Stimulated activated CD8-positive, alpha-beta memory T cell treated with anti-CD3 and anti-CD28 coated beads, Interleukin-12 subunit alpha, Interleukin-12 subunit beta, amount 100 ng/mL, for 4 hours (primary cell): ENCODE results near the gene IGFBP6.

Source experiments
- DNase-seq: peaks from one replicate; pipeline ENCODE4 v3.0.0-alpha.2; 2020; ENCODE audit warnings: low read depth

The IGFBP6 gene

GRCh38 chr12:53059434-53060063 is 37.9 kb upstream of the IGFBP6 start:
- DNase-seq, result no peak

GRCh38 chr12:53060064-53060720 is 37.3 kb upstream of the IGFBP6 start:
- no peak for DNase-seq

GRCh38 chr12:53060721-53061276 is 36.7 kb upstream of the IGFBP6 start:
- DNase-seq, result no peak

GRCh38 chr12:53061404-53062010 is 36.0 kb upstream of the IGFBP6 start:
- no peak for DNase-seq

GRCh38 chr12:53062011-53062961 is 35.2 kb upstream of the IGFBP6 start:
- no peak for DNase-seq

- no peak for DNase-seq
Measured at GRCh38 chr12:53062977-53063707, 34.3 kb upstream of the IGFBP6 start.

- DNase-seq, result no peak
Measured at GRCh38 chr12:53063708-53064612, 33.5 kb upstream of the IGFBP6 start.

- no peak for DNase-seq
Measured at GRCh38 chr12:53064613-53065436, 32.6 kb upstream of the IGFBP6 start.

- DNase-seq, result no peak
Measured at GRCh38 chr12:53065470-53065869, 32.0 kb upstream of the IGFBP6 start.

GRCh38 chr12:53065975-53066931 is 31.2 kb upstream of the IGFBP6 start:
- DNase-seq, result peak; percentile 25

GRCh38 chr12:53067074-53067992 is 30.1 kb upstream of the IGFBP6 start:
- DNase-seq, result no peak

- no peak for DNase-seq
Measured at GRCh38 chr12:53067993-53068770, 29.3 kb upstream of the IGFBP6 start.

GRCh38 chr12:53068811-53069585 is 28.5 kb upstream of the IGFBP6 start:
- DNase-seq, result no peak

GRCh38 chr12:53069621-53070410 is 27.7 kb upstream of the IGFBP6 start:
- no peak for DNase-seq
